Cardiac muscle cell (in vitro differentiated cells and primary cell): ENCODE measurements around the gene GNAL. TPM values are rescaled to one million over a fixed set of nuclear protein-coding genes. Genes with fewer than 3 reads are reported as not detected.

Experiments
- DNase-seq, 2 donors: peaks; one replicate each; pipeline versions ENCODE4 v3.0.0 to v3.0.0-alpha.2; 2010 to 2017; ENCODE audit warnings: low read depth in 1 of 2, low spot score in 1 of 2
- H3K27ac ChIP-seq: fragments of 200-600 bp; sonication (generic); 2 replicates; pipeline ENCODE4 v1.5.1; 2016
- H3K27me3 ChIP-seq: fragments of 200-600 bp; sonication (generic); 2 replicates; pipeline ENCODE4 v1.6.0; 2016; ENCODE audit warnings: control low read depth
- H3K36me3 ChIP-seq: fragments of 200-600 bp; sonication (generic); 2 replicates; pipeline ENCODE4 v1.5.1; 2016; ENCODE audit warnings: control low read depth
- H3K4me1 ChIP-seq: fragments of 200-600 bp; sonication (generic); 2 replicates; pipeline ENCODE4 v1.8.1; 2017; ENCODE audit warnings: low read depth, mild to moderate bottlenecking, mixed run types
- H3K4me3 ChIP-seq: fragments of 200-600 bp; sonication (generic); 2 replicates; pipeline ENCODE4 v1.5.1; 2016; ENCODE audit warnings: mild to moderate bottlenecking
- H3K9me3 ChIP-seq: fragments of 200-600 bp; sonication (generic); 2 replicates; pipeline ENCODE4 v1.5.1; 2017; ENCODE audit warnings: low read depth, mild to moderate bottlenecking, control low read depth
- polyA plus RNA-seq: library from polyadenylated mRNA; unstranded; fragments of >200 nt; fragmentation: Nextera tagmentation; extraction: Ambion mirVana; gene quantifications from 2 replicates; pipeline ENCODE4 v1.2.1, GENCODE V29; 2016
- total RNA-seq: library from RNA; depleted of rRNA; stranded (reverse); fragments of >200 nt; gene quantifications from 2 replicates; pipeline ENCODE4 v1.2.3, GENCODE V29; 2016
- TF ChIP-seq, protein P1 (sequence below): IDR thresholded peaks from 2 replicates; pipeline ENCODE4 v1.5.1; 2012; ENCODE audit warnings: low read depth, mild to moderate bottlenecking, low read length

Gene GNAL
- total and polyA plus RNA-seq, 2 experiments from 2014 or later, result 10.4 to 10.6 TPM

- Histone ChIP-seq H3K9me3 (no peaks in the 10 kb centered on the region), H3K27ac (no peak overlapping the region), H3K4me1 (no peaks in the 10 kb centered on the region), H3K27me3 (peaks cover 13% of the 10 kb centered on the region), H3K4me3 (no peak overlapping the region), H3K36me3 (no peaks in the 10 kb centered on the region)
- TF ChIP-seq, protein P1, sequence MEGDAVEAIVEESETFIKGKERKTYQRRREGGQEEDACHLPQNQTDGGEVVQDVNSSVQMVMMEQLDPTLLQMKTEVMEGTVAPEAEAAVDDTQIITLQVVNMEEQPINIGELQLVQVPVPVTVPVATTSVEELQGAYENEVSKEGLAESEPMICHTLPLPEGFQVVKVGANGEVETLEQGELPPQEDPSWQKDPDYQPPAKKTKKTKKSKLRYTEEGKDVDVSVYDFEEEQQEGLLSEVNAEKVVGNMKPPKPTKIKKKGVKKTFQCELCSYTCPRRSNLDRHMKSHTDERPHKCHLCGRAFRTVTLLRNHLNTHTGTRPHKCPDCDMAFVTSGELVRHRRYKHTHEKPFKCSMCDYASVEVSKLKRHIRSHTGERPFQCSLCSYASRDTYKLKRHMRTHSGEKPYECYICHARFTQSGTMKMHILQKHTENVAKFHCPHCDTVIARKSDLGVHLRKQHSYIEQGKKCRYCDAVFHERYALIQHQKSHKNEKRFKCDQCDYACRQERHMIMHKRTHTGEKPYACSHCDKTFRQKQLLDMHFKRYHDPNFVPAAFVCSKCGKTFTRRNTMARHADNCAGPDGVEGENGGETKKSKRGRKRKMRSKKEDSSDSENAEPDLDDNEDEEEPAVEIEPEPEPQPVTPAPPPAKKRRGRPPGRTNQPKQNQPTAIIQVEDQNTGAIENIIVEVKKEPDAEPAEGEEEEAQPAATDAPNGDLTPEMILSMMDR, result no peak
- DNase-seq, result no peak
Measured at GRCh38 chr18:11739893-11740292, 50.8 kb downstream of the GNAL start.

GRCh38 chr18:11740461-11740860 is 51.4 kb downstream of the GNAL start:
- Histone ChIP-seq H3K36me3 (no peaks in the 10 kb centered on the region), H3K27me3 (peaks cover 15% of the 10 kb centered on the region), H3K9me3 (no peaks in the 10 kb centered on the region), H3K4me3 (no peak overlapping the region), H3K27ac (no peak overlapping the region), H3K4me1 (no peaks in the 10 kb centered on the region)
- TF ChIP-seq, protein P1, result no peak
- no peak for DNase-seq

DNA sequence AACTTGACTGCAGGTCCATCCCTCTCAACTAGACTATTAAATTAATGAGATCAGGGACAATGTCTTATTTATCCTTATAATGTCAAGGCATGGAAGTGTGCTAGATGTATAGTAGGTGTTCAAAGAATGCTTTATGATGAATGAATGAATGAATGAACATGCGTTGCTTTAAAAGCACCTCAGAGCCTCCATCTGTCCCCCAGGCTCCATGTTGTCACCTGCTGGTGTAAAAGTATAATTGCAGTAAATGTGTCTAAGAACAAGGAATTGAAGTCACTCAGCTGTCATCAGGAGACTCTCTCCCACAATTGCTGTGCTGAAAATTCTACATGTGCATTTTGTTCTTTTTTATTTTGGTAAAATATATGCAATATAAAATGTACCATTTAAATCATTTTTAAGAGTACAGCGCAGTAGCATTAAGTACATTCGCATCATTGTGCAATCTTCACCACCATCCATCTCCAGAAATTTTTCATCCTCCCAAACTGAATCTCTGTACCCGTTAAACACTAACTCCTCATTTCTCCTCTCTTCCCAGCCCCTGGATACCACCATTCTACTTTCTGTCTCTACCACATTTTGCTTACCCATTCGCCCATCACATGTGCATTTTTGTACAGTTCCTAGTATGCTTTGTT is 52.6 kb downstream of the GNAL start:
- no peaks in the 10 kb centered on the region for H3K36me3 ChIP-seq
- H3K4me3 ChIP-seq, result no peak overlapping the region
- DNase-seq, result no peak
- peaks cover 27% of the 10 kb centered on the region for H3K27me3 ChIP-seq
- H3K4me1 ChIP-seq, result no peaks in the 10 kb centered on the region
- TF ChIP-seq, protein P1, result peak; percentile 54
- H3K9me3 ChIP-seq, result no peaks in the 10 kb centered on the region
- no peak overlapping the region for H3K27ac ChIP-seq

DNA sequence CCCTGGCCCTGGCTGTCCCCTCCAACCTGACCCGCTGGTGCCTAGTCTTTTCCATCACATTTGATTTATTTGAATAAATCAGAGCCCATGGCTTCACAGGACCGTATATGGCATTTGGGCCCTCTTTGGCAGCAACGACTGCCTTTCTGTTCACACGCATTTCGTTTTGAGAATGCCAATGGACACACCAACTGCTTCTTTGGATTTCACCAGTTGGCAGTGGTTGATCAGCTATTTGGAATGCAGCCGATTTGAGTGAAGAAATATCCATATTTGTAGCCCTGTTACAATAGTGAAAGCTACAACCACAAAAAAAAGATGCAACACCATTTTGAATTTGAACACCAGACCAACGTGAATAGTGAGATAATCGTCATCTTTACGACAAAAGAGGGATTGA is 56.5 kb downstream of the GNAL start:
- no peaks in the 10 kb centered on the region for H3K36me3 ChIP-seq
- peaks cover 61% of the 10 kb centered on the region for H3K27me3 ChIP-seq
- TF ChIP-seq, protein P1, result no peak
- H3K4me3 ChIP-seq, result no peak overlapping the region
- no peak for DNase-seq
- H3K27ac ChIP-seq, result no peak overlapping the region
- no peaks in the 10 kb centered on the region for H3K9me3 ChIP-seq
- no peaks in the 10 kb centered on the region for H3K4me1 ChIP-seq

DNA sequence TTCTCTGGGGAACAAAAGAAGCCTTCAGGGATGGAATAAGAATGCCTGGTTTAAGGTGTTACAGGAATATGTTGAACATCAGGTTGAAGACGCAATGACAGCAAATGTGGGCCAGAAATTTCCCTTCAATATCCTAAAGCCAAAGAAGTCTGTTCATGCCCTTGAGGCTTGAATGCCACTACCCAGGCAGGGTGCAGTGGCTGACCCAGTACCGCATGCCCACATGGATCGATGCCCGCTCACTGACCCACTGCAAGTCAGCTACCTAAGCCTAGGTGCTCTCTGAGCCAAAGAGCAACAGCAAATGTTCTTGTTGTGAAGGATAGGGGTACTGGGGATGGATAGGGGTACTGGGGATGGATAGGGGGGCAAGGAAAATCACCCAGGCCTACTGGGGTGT is 58.2 kb downstream of the GNAL start:
- DNase-seq, result no peak
- TF ChIP-seq, protein P1, result no peak
- Histone ChIP-seq H3K36me3 (no peaks in the 10 kb centered on the region), H3K9me3 (no peaks in the 10 kb centered on the region), H3K27me3 (peaks cover 76% of the 10 kb centered on the region), H3K27ac (no peak overlapping the region), H3K4me1 (no peaks in the 10 kb centered on the region), H3K4me3 (no peak overlapping the region)

DNA sequence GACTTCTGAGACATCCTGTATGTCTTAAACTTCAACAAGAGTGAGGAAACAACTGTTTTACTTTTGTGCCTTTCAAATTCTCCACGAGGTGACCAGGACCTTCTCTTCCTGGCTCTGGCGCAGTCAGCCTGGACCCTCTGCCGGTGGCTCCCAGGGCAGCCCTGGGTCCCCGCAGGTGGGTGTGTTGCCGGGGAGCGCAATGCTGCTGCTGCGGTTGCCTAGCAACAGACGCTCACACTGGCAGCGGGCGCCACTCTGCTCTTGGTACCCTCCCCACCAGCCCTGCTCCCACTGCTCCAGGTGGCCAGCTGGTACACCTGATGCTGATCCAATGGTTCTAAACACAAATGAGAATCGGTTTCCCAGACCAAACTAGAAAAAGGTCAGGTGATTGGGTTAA is 58.7 kb downstream of the GNAL start:
- no peak for DNase-seq
- no peak overlapping the region for H3K4me3 ChIP-seq
- H3K36me3 ChIP-seq, result no peaks in the 10 kb centered on the region
- TF ChIP-seq, protein P1, result no peak
- no peak overlapping the region for H3K27ac ChIP-seq
- H3K4me1 ChIP-seq, result no peaks in the 10 kb centered on the region
- H3K27me3 ChIP-seq, result peaks cover 77% of the 10 kb centered on the region
- H3K9me3 ChIP-seq, result no peaks in the 10 kb centered on the region
